ENCODE data around the gene B4GAT1. TPM values are rescaled to one million over a fixed set of nuclear protein-coding genes. Genes with fewer than 3 reads are reported as not detected.

Gene B4GAT1
- total and polyA plus RNA-seq, 2 donors (not counting 3 experiments of a cell fraction or from before 2014, with no cell fraction given), result 21.2 to 21.6 TPM

GRCh38 chr11:66393954-66394353 lies 46.5 kb upstream of the B4GAT1 start:
- Histone ChIP-seq H4K20me1 (replicated peaks; ENCODE audit: control insufficient read depth, extremely low read depth, insufficient read depth, low read length) (no peaks in the 10 kb centered on the region), H3K27ac (ENCODE audit: insufficient read depth, low read depth, low read length) (no peak overlapping the region), H3K36me3 (ENCODE audit: control insufficient read depth in 2 of 2, extremely low read depth in 1 of 2, insufficient read depth in 2 of 2, low read length in 2 of 2) (no peaks in the 10 kb centered on the region), H3K9ac (replicated peaks; ENCODE audit: extremely low read depth, insufficient read depth, low read length) (no peak overlapping the region), H3K4me1 (ENCODE audit: control insufficient read depth, extremely low read depth, insufficient read depth, low read length) (no peaks in the 10 kb centered on the region), H3K4me2 (ENCODE audit: insufficient read depth, low read length) (no peak overlapping the region), H3K4me3 (replicated peaks in 1 of 3; ENCODE audit: insufficient read depth in 1 of 3, low read depth in 1 of 3, low read length in 3 of 3) (no peak overlapping the region), H2AFZ (ENCODE audit: low read depth, low read length) (no peak overlapping the region), H3K79me2 (ENCODE audit: control insufficient read depth, insufficient read depth, low read length) (no peaks in the 10 kb centered on the region), H3K27me3 (ENCODE audit: control insufficient read depth in 2 of 2, insufficient read depth in 2 of 2, low read length in 2 of 2) (no peaks in the 10 kb centered on the region), H3K9me1 (replicated peaks; ENCODE audit: control insufficient read depth, extremely low read depth, insufficient read depth, low read length) (no peaks in the 10 kb centered on the region), H3K9me3 (replicated peaks; ENCODE audit: control insufficient read depth, insufficient read depth, low read length) (no peaks in the 10 kb centered on the region)
- FAIRE-seq (no peak), DNase-seq (ENCODE audit: low read depth, low spot score) (no peak)
- ChIA-PET CTCF (interaction anchor here (3.7 kb wide), 1 partner anchor 8 kb away, joined by 23 read pairs; no protein-coding TSS in a partner anchor), POLR2A (no interaction called here)
- dilution Hi-C loops (cut with MboI; ENCODE audit: extremely low pct_ligation_motif_present, low sequenced_read_pairs), result no loop called here
- no TSS peak for BruUV-seq (replicated peaks)
- intact Hi-C loops (cut with micrococcal nuclease), result no loop called here
- no peak for TF ChIP-seq GATA2 (IDR thresholded peaks at IDR 0.05; ENCODE audit: insufficient read depth, insufficient read length, low read depth, low read length)
- TF ChIP-seq EZH2 (IDR thresholded peaks at IDR 0.05; ENCODE audit: borderline replicate concordance, low read depth, low read length, severe bottlenecking), result no peak
- no peak for TF ChIP-seq MYC (IDR thresholded peaks at IDR 0.05; ENCODE audit: low read depth, low read length)
- TF ChIP-seq FOS (IDR thresholded peaks at IDR 0.05; ENCODE audit: borderline replicate concordance, insufficient read depth, low read length), result no peak
- TF ChIP-seq, protein P1, sequence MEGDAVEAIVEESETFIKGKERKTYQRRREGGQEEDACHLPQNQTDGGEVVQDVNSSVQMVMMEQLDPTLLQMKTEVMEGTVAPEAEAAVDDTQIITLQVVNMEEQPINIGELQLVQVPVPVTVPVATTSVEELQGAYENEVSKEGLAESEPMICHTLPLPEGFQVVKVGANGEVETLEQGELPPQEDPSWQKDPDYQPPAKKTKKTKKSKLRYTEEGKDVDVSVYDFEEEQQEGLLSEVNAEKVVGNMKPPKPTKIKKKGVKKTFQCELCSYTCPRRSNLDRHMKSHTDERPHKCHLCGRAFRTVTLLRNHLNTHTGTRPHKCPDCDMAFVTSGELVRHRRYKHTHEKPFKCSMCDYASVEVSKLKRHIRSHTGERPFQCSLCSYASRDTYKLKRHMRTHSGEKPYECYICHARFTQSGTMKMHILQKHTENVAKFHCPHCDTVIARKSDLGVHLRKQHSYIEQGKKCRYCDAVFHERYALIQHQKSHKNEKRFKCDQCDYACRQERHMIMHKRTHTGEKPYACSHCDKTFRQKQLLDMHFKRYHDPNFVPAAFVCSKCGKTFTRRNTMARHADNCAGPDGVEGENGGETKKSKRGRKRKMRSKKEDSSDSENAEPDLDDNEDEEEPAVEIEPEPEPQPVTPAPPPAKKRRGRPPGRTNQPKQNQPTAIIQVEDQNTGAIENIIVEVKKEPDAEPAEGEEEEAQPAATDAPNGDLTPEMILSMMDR (IDR thresholded peaks at IDR 0.05; ENCODE audit: extremely low read depth in 1 of 2, insufficient read depth in 1 of 2, low read depth in 1 of 2, low read length in 2 of 2), result no peak
- no peak for TF ChIP-seq JUN (IDR thresholded peaks at IDR 0.05; ENCODE audit: borderline replicate concordance, insufficient read depth, insufficient read length, low read depth)
- TF ChIP-seq POLR2AphosphoS5 (IDR thresholded peaks at IDR 0.05; ENCODE audit: insufficient read depth, low read depth, low read length), result no peak
- TF ChIP-seq, protein P2, sequence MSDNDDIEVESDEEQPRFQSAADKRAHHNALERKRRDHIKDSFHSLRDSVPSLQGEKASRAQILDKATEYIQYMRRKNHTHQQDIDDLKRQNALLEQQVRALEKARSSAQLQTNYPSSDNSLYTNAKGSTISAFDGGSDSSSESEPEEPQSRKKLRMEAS (IDR thresholded peaks at IDR 0.05; ENCODE audit: insufficient read depth, insufficient read length), result no peak
- no peak for TF ChIP-seq POLR2A (IDR thresholded peaks at IDR 0.05; ENCODE audit: low read depth, low read length)
